HG02970 (cell line): ENCODE data around the gene UROC1.

Experiments used
- ATAC-seq: cut with Tn5 transposase; IDR thresholded peaks from one replicate; pipeline ENCODE4 v1.9.1; 2021; ENCODE audit warnings: mild to moderate bottlenecking, moderate library complexity, moderate number of reproducible peaks; ENCODE audit not compliant: unreplicated experiment, low FRiP score

Gene UROC1

GRCh38 chr3:126499401-126499800 lies 18.2 kb downstream of the UROC1 start:
- no peak for ATAC-seq

GRCh38 chr3:126498929-126499328 lies 18.6 kb downstream of the UROC1 start:
- no peak for ATAC-seq

- ATAC-seq: no peak
Observed at GRCh38 chr3:126498461-126498860, 19.1 kb downstream of the UROC1 start.

GRCh38 chr3:126497956-126498355 lies 19.6 kb downstream of the UROC1 start:
- no peak for ATAC-seq

- no peak for ATAC-seq
Observed at GRCh38 chr3:126496894-126497850, 20.4 kb downstream of the UROC1 start.

GRCh38 chr3:126495786-126496185 lies 21.8 kb downstream of the UROC1 start:
- ATAC-seq: no peak

- no peak for ATAC-seq
Observed at GRCh38 chr3:126494970-126495230, 22.7 kb downstream of the UROC1 start.

- no peak for ATAC-seq
Observed at GRCh38 chr3:126494204-126494969, 23.2 kb downstream of the UROC1 start.

GRCh38 chr3:126493739-126494138 lies 23.8 kb downstream of the UROC1 start:
- ATAC-seq: no peak

- ATAC-seq: no peak
Observed at GRCh38 chr3:126493051-126493450, 24.5 kb downstream of the UROC1 start.

- no peak for ATAC-seq
Observed at GRCh38 chr3:126491221-126492013, 26.2 kb downstream of the UROC1 start.

GRCh38 chr3:126490619-126491018 lies 27.0 kb downstream of the UROC1 start:
- ATAC-seq: no peak

GRCh38 chr3:126488886-126489569 lies 28.5 kb downstream of the UROC1 start:
- no peak for ATAC-seq

- ATAC-seq: no peak
Observed at GRCh38 chr3:126488185-126488584, 29.4 kb downstream of the UROC1 start.

- ATAC-seq: no peak
Observed at GRCh38 chr3:126487151-126487771, 30.3 kb downstream of the UROC1 start.

- ATAC-seq: no peak
Observed at GRCh38 chr3:126486360-126486847, 31.2 kb downstream of the UROC1 start.

- no peak for ATAC-seq
Observed at GRCh38 chr3:126485956-126486355, 31.6 kb downstream of the UROC1 start.

- ATAC-seq: no peak
Observed at GRCh38 chr3:126485176-126485897, 32.2 kb downstream of the UROC1 start.

GRCh38 chr3:126484662-126485061 lies 32.9 kb downstream of the UROC1 start:
- ATAC-seq: no peak
